Mammary epithelial cell (primary cell): ENCODE data around the gene RNF125.

ENCODE experiments used
- EZH2 ChIP-seq: IDR thresholded peaks from 2 replicates; pipeline ENCODE4 v1.6.1; 2012; ENCODE audit warnings: low read length, inconsistent platforms, borderline replicate concordance
- TF ChIP-seq, protein P1 (sequence below), 2 donors: IDR thresholded peaks in 1 of 2; conservative IDR thresholded peaks in 1 of 2; 2 replicates each; pipeline ENCODE4 v1.5.1; 2011 to 2012; ENCODE audit warnings: inconsistent platforms in 2 of 2, low read length in 2 of 2, mild to moderate bottlenecking in 2 of 2, control low read depth in 1 of 2, low read depth in 1 of 2; ENCODE audit not compliant: insufficient read depth in 1 of 2; ENCODE audit errors: extremely low read depth in 1 of 2

GRCh38 chr18:32110005-32110404 is 91.4 kb downstream of the RNF125 start:
- TF ChIP-seq, protein P1, sequence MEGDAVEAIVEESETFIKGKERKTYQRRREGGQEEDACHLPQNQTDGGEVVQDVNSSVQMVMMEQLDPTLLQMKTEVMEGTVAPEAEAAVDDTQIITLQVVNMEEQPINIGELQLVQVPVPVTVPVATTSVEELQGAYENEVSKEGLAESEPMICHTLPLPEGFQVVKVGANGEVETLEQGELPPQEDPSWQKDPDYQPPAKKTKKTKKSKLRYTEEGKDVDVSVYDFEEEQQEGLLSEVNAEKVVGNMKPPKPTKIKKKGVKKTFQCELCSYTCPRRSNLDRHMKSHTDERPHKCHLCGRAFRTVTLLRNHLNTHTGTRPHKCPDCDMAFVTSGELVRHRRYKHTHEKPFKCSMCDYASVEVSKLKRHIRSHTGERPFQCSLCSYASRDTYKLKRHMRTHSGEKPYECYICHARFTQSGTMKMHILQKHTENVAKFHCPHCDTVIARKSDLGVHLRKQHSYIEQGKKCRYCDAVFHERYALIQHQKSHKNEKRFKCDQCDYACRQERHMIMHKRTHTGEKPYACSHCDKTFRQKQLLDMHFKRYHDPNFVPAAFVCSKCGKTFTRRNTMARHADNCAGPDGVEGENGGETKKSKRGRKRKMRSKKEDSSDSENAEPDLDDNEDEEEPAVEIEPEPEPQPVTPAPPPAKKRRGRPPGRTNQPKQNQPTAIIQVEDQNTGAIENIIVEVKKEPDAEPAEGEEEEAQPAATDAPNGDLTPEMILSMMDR (conservative IDR thresholded peaks at IDR 0.05 in 1 of 2, IDR thresholded peaks at IDR 0.05 in 1 of 2; ENCODE audit: extremely low read depth in 1 of 2, insufficient read depth in 1 of 2, low read depth in 1 of 2, low read length in 2 of 2): no peak
- no peak for TF ChIP-seq EZH2
